Measurements from ENCODE around the gene SLC41A3. TPM values are rescaled to one million over a fixed set of nuclear protein-coding genes. Genes with fewer than 3 reads are reported as not detected.

Gene SLC41A3
- total and polyA plus RNA-seq, 2 of the 8 experiments (the other 6 are each of a cell fraction or from before 2014, with no cell fraction given), result 30.2 to 56.4 TPM

GRCh38 chr3:126053949-126054569 lies 29.9 kb downstream of the SLC41A3 start:
- Histone ChIP-seq H3K27ac (ENCODE audit: low read depth, low read length) (no peak overlapping the region), H4K20me1 (replicated peaks in 1 of 2; ENCODE audit: control insufficient read depth in 1 of 2, insufficient read depth in 2 of 2, low read length in 2 of 2) (no peaks in the 10 kb centered on the region), H3K79me1 (ENCODE audit: low read depth, low read length) (no peaks in the 10 kb centered on the region; the same call in none of the 2 replicates), H3K36me3 (ENCODE audit: control insufficient read depth in 2 of 4, insufficient read depth in 4 of 4, low read length in 3 of 4) (no peaks in the 10 kb centered on the region), H3K4me2 (ENCODE audit: insufficient read depth in 1 of 2, low read depth in 2 of 2, low read length in 2 of 2) (no peak overlapping the region), H2BK15ac (ENCODE audit: low read length) (no peak overlapping the region), H3K4ac (replicated peaks; ENCODE audit: insufficient read length, low read depth, low read length) (no peak overlapping the region), H3K79me2 (ENCODE audit: control insufficient read depth in 1 of 2, insufficient read depth in 2 of 2, low read length in 2 of 2) (no peaks in the 10 kb centered on the region), H3K23ac (ENCODE audit: insufficient read length) (no peak overlapping the region), H3K4me1 (replicated peaks in 1 of 4; ENCODE audit: control insufficient read depth in 3 of 4, insufficient read depth in 4 of 4, low read length in 3 of 4) (peaks cover 0 to 5% (median 2%) of the 10 kb centered on the region in 4 experiments; a peak in 4 of 7 replicates), H4K91ac (replicated peaks; ENCODE audit: insufficient read length, low read length) (no peak overlapping the region), H3K27me3 (replicated peaks in 1 of 4; ENCODE audit: control insufficient read depth in 3 of 4, extremely low read depth in 1 of 4, insufficient read depth in 3 of 4, low read length in 3 of 4) (no peaks in the 10 kb centered on the region), H3K14ac (ENCODE audit: insufficient read length) (no peak overlapping the region), H3K56ac (replicated peaks; ENCODE audit: insufficient read length, low read depth, low read length) (no peak overlapping the region), H2AFZ (ENCODE audit: low read length) (no peak overlapping the region), H4K5ac (ENCODE audit: insufficient read length, low read depth, low read length) (no peak overlapping the region), H2BK5ac (ENCODE audit: low read depth, low read length) (no peak overlapping the region), H3K18ac (ENCODE audit: extremely low read depth, low read length) (no peak overlapping the region), H3K9ac (replicated peaks in 1 of 4; ENCODE audit: extremely low read depth in 1 of 4, low read depth in 3 of 4, low read length in 3 of 4) (no peak overlapping the region), H2BK12ac (ENCODE audit: low read depth, low read length) (no peak overlapping the region), H4K8ac (ENCODE audit: extremely low read depth, insufficient read depth, low read length) (no peak overlapping the region; the same call in 1 of the 2 replicates), H3K4me3 (ENCODE audit: extremely low read depth in 1 of 4, insufficient read depth in 2 of 4, low read depth in 3 of 4, low read length in 4 of 4) (no peak overlapping the region), H2BK120ac (replicated peaks; ENCODE audit: low read depth, low read length) (no peak overlapping the region), H3K9me3 (ENCODE audit: insufficient read depth in 2 of 2, low read depth in 1 of 2, low read length in 1 of 2) (no peaks in the 10 kb centered on the region), H2AK5ac (ENCODE audit: low read depth, low read length) (no peak overlapping the region), H2BK20ac (ENCODE audit: low read length) (no peak overlapping the region), H3K23me2 (ENCODE audit: low read depth, low read length) (no peaks in the 10 kb centered on the region; the same call in 1 of the 2 replicates)
- no peak for FAIRE-seq
- ChIA-PET POLR2A (ENCODE audit: partially characterized antibody) (no interaction called here), CTCF (ENCODE audit: partially characterized antibody) (no interaction called here)
- DNase-seq (ENCODE audit: low read depth in 1 of 2, low spot score in 2 of 2), result no peak
- WGBS, 2 experiments (ENCODE audit: extremely low coverage in 1 of 2, insufficient coverage in 1 of 2, insufficient read length in 1 of 2, insufficient replicate concordance in 2 of 2, low coverage in 1 of 2, low lambda C conversion rate in 2 of 2, missing lambda C conversion rate in 1 of 2), result 87% methylated on average over 6 of the region's 6 CpGs; no CpG with 5 or more reads in 1 of the 2 experiments
- TF ChIP-seq, protein P1, sequence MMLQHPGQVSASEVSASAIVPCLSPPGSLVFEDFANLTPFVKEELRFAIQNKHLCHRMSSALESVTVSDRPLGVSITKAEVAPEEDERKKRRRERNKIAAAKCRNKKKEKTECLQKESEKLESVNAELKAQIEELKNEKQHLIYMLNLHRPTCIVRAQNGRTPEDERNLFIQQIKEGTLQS (IDR thresholded peaks at IDR 0.05; ENCODE audit: insufficient read depth, low read depth, low read length), result no peak
